Measurements from ENCODE around the gene MCUB.
"Not testable (repeated sequence)": the region's sequence is repeated elsewhere in the genome, so short reads cannot be mapped to it uniquely, and the experiment has no call there.

MCUB gene

GRCh38 chr4:109559983-109560686 is at the start of gene MCUB:
TSS of gene MCUB (plus strand) at chr4:109560246. CDS start at chr4:109560338, 92 bp downstream.
- peak; percentile 90 for DNase-seq

- DNase-seq = no peak
Measured at GRCh38 chr4:109510687-109511086, 49.4 kb upstream of the MCUB start.

- no peak for DNase-seq
Measured at GRCh38 chr4:109511414-109511813, 48.6 kb upstream of the MCUB start.

- DNase-seq = not testable (repeated sequence)
Measured at GRCh38 chr4:109513368-109513767, 46.7 kb upstream of the MCUB start.

- no peak for DNase-seq
Measured at GRCh38 chr4:109532182-109532581, 27.9 kb upstream of the MCUB start.

GRCh38 chr4:109545401-109545800 is 14.6 kb upstream of the MCUB start:
- DNase-seq = no peak

GRCh38 chr4:109547394-109547793 is 12.7 kb upstream of the MCUB start:
- no peak for DNase-seq

- DNase-seq = no peak
Measured at GRCh38 chr4:109548655-109549054, 11.4 kb upstream of the MCUB start.

- no peak for DNase-seq
Measured at GRCh38 chr4:109552237-109552636, 7.8 kb upstream of the MCUB start.

- no peak for DNase-seq
Measured at GRCh38 chr4:109553130-109553529, 6.9 kb upstream of the MCUB start.

- DNase-seq = no peak
Measured at GRCh38 chr4:109554971-109555370, 5.1 kb upstream of the MCUB start.

GRCh38 chr4:109557433-109557832 is 2.6 kb upstream of the MCUB start:
- no peak for DNase-seq

- peak; percentile 3 for DNase-seq
Measured at GRCh38 chr4:109558095-109558494, 2.0 kb upstream of the MCUB start.

GRCh38 chr4:109559625-109559982 is 442 bp upstream of the MCUB start:
- peak; percentile 65 for DNase-seq

GRCh38 chr4:109560687-109561461 is 828 bp downstream of the MCUB start:
- peak; percentile 62 for DNase-seq

GRCh38 chr4:109562457-109563239 is 2.6 kb downstream of the MCUB start:
- DNase-seq = peak; percentile 67

- DNase-seq = no peak
Measured at GRCh38 chr4:109571494-109571893, 11.4 kb downstream of the MCUB start.

- DNase-seq = no peak
Measured at GRCh38 chr4:109572154-109572553, 12.1 kb downstream of the MCUB start.

GRCh38 chr4:109574443-109574850 is 14.4 kb downstream of the MCUB start:
- DNase-seq = peak; percentile 69

- DNase-seq = peak; percentile 81
Measured at GRCh38 chr4:109574931-109575804, 15.1 kb downstream of the MCUB start.

- DNase-seq = peak; percentile 92
Measured at GRCh38 chr4:109576462-109576861, 16.4 kb downstream of the MCUB start.

GRCh38 chr4:109578846-109579245 is 18.8 kb downstream of the MCUB start:
- DNase-seq = no peak

- DNase-seq = not testable (repeated sequence)
Measured at GRCh38 chr4:109579997-109580396, 20.0 kb downstream of the MCUB start.

All from NCI-H69 (cell line).